GM23338 (cell line): Measurements from ENCODE around the gene RFFL. TPM values are rescaled to one million over a fixed set of nuclear protein-coding genes. Genes with fewer than 3 reads are reported as not detected.

Experiments used
- ATAC-seq: fragments of 200-7000 bp; cut with Tn5 transposase; 3 replicates; pipeline ENCODE4 v1.9.1; 2020
- DNase-seq: peaks from one replicate; pipeline ENCODE4 v3.0.0-alpha.2; 2015; ENCODE audit warnings: low spot score
- H2AFZ ChIP-seq: fragments of 200-600 bp; sonication (generic); 2 replicates; pipeline ENCODE4 v1.8.0; 2016; ENCODE audit warnings: antibody characterized with exemption, mild to moderate bottlenecking, moderate library complexity
- H3F3A ChIP-seq: fragments of 200-600 bp; sonication (generic); replicated peaks from 2 replicates; pipeline ENCODE4 v1.8.0; 2017; ENCODE audit warnings: antibody characterized with exemption, mixed run types, low read depth
- H3K27ac ChIP-seq: fragments of 200-600 bp; sonication (generic); 2 replicates; pipeline ENCODE4 v1.6.1; 2016; ENCODE audit warnings: low read depth
- H3K27me3 ChIP-seq: fragments of 200-600 bp; sonication (generic); 2 replicates; pipeline ENCODE4 v1.8.0; 2016; ENCODE audit warnings: mild to moderate bottlenecking, mixed run types, moderate library complexity; ENCODE audit not compliant: insufficient read depth
- H3K36me3 ChIP-seq: fragments of 200-600 bp; sonication (generic); 2 replicates; pipeline ENCODE4 v1.8.0; 2016; ENCODE audit warnings: mild to moderate bottlenecking; ENCODE audit not compliant: insufficient read depth
- H3K4me1 ChIP-seq: fragments of 200-600 bp; sonication (generic); 2 replicates; pipeline ENCODE4 v1.8.0; 2016; ENCODE audit warnings: mild to moderate bottlenecking, moderate library complexity; ENCODE audit not compliant: insufficient read depth
- H3K4me2 ChIP-seq: fragments of 200-600 bp; sonication (generic); 2 replicates; pipeline ENCODE4 v1.7.1; 2017; ENCODE audit warnings: mixed run types
- H3K4me3 ChIP-seq: fragments of 200-600 bp; sonication (generic); 2 replicates; pipeline ENCODE4 v1.6.1; 2016; ENCODE audit warnings: mixed run types
- H3K79me2 ChIP-seq: fragments of 200-600 bp; sonication (generic); replicated peaks from 2 replicates; pipeline ENCODE4 v1.8.0; 2017; ENCODE audit warnings: mild to moderate bottlenecking; ENCODE audit not compliant: insufficient read depth
- H3K9me2 ChIP-seq: fragments of 200-600 bp; sonication (generic); 2 replicates; pipeline ENCODE4 v1.8.0; 2017; ENCODE audit not compliant: insufficient read depth
- H4K20me1 ChIP-seq: fragments of 200-600 bp; sonication (generic); replicated peaks from 2 replicates; pipeline ENCODE4 v1.8.0; 2017; ENCODE audit warnings: mild to moderate bottlenecking; ENCODE audit not compliant: insufficient read depth
- H3K27ac Mint-ChIP-seq: 2 replicates; pipeline ENCODE4 v1.8.0; 2020; ENCODE audit warnings: inconsistent platforms, mild to moderate bottlenecking, moderate library complexity, mixed read lengths
- H3K27me3 Mint-ChIP-seq: 3 replicates; pipeline ENCODE4 v1.8.0; 2022; ENCODE audit warnings: low read depth, mild to moderate bottlenecking, moderate library complexity, mixed read lengths, inconsistent platforms; ENCODE audit not compliant: insufficient read depth, poor library complexity
- H3K36me3 Mint-ChIP-seq: 3 replicates; pipeline ENCODE4 v1.8.0; 2021; ENCODE audit warnings: low read depth, mild to moderate bottlenecking, inconsistent platforms, moderate library complexity, mixed read lengths
- H3K4me1 Mint-ChIP-seq: 3 replicates; pipeline ENCODE4 v1.8.0; 2020; ENCODE audit warnings: mild to moderate bottlenecking, inconsistent platforms, mixed read lengths
- H3K4me3 Mint-ChIP-seq: 3 replicates; pipeline ENCODE4 v1.8.0; 2021; ENCODE audit warnings: moderate library complexity, mild to moderate bottlenecking, inconsistent platforms, mixed read lengths
- H3K9me3 Mint-ChIP-seq: 3 replicates; pipeline ENCODE4 v1.8.0; 2020; ENCODE audit warnings: moderate library complexity, mild to moderate bottlenecking, inconsistent platforms, mixed read lengths
- CREB1 ChIP-seq: fragments of 250-450 bp; sonication (Bioruptor Pico); IDR thresholded peaks from 2 replicates; pipeline ENCODE4 v1.5.0; 2020; ENCODE audit warnings: low read depth, mild to moderate bottlenecking, moderate library complexity
- CTCF ChIP-seq, 2 experiments: fragments of 200-600 bp in 1 of 2; sonication (generic) in 1 of 2; conservative IDR thresholded peaks; 2 replicates each; pipeline versions ENCODE4 v1.5.1 to v1.6.1; 2016 to 2017; ENCODE audit warnings: antibody characterized with exemption in 2 of 2, low read depth in 2 of 2, mild to moderate bottlenecking in 2 of 2, moderate library complexity in 1 of 2
- EZH2 ChIP-seq: fragments of 200-600 bp; sonication (generic); IDR thresholded peaks from one replicate; pipeline ENCODE4 v1.8.0; 2017; ENCODE audit warnings: antibody characterized with exemption, mild to moderate bottlenecking, low read depth; ENCODE audit not compliant: unreplicated experiment
- EZH2phosphoT487 ChIP-seq: fragments of 200-600 bp; sonication (generic); IDR thresholded peaks from one replicate; pipeline ENCODE4 v1.8.1; 2018; ENCODE audit warnings: antibody characterized with exemption; ENCODE audit not compliant: unreplicated experiment
- JUNB ChIP-seq: IDR thresholded peaks from one replicate; pipeline ENCODE4 v1.6.1; 2016; ENCODE audit warnings: antibody characterized with exemption; ENCODE audit not compliant: unreplicated experiment
- REST ChIP-seq: IDR thresholded peaks from one replicate; pipeline ENCODE4 v1.6.1; 2018; ENCODE audit warnings: antibody characterized with exemption; ENCODE audit not compliant: unreplicated experiment
- STAT1 ChIP-seq: IDR thresholded peaks from one replicate; pipeline ENCODE4 v1.6.1; 2016; ENCODE audit warnings: antibody characterized with exemption; ENCODE audit not compliant: unreplicated experiment
- ZNF462 ChIP-seq: fragments of 250-450 bp; sonication (Bioruptor Pico); IDR thresholded peaks from 2 replicates; pipeline ENCODE4 v1.5.0; 2020; ENCODE audit warnings: mild to moderate bottlenecking, moderate library complexity
- polyA plus RNA-seq: library from polyadenylated mRNA; unstranded; fragments of >200 nt; fragmentation: Nextera tagmentation; extraction: Ambion mirVana; gene quantifications from 2 replicates; pipeline ENCODE4 v1.2.1, GENCODE V29; 2016
- total RNA-seq: library from RNA; depleted of rRNA; stranded (reverse); fragments of >200 nt; shearing (Covaris generic); gene quantifications from 2 replicates; pipeline ENCODE4 v1.2.3, GENCODE V29; 2014

Gene RFFL
- total and polyA plus RNA-seq, 2 experiments from 2014 or later: 4.1 to 22.2 TPM

GRCh38 chr17:35088356-35088880 lies 24.9 kb upstream of the RFFL start:
- H3K79me2 ChIP-seq: peaks cover 6% of the 10 kb centered on the region
- H3K27ac ChIP-seq: peak overlapping the region; percentile 76; the same call in 1 of the 2 replicates
- DNase-seq: peak; percentile 58
- Mint-ChIP-seq H3K27ac (peak overlapping the region; percentile 72; the same call in 1 of the 2 replicates), H3K36me3 (no peaks in the 10 kb centered on the region; the same call in 2 of the 3 replicates), H3K27me3 (peaks cover 10% of the 10 kb centered on the region), H3K9me3 (no peaks in the 10 kb centered on the region; the same call in 2 of the 3 replicates), H3K4me1 (peaks cover 44% of the 10 kb centered on the region), H3K4me3 (peak overlapping the region; percentile 88)
- H3K4me2 ChIP-seq: peak overlapping the region; percentile 97
- H3K4me3 ChIP-seq: peak overlapping the region; percentile 94
- no peaks in the 10 kb centered on the region for H4K20me1 ChIP-seq
- H3F3A ChIP-seq: peaks cover 10% of the 10 kb centered on the region; the same call in 1 of the 2 replicates
- 0 out of 4 replicates have a peak, but pooled peaks of 1 of the 2 experiments have one; percentile 15 for TF ChIP-seq CTCF (conservative IDR thresholded peaks at IDR 0.05; ENCODE audit: low read depth in 2 of 2)
- no peak for TF ChIP-seq CREB1
- ATAC-seq: peak; percentile 21
- no peaks in the 10 kb centered on the region for H3K9me2 ChIP-seq
- H3K36me3 ChIP-seq: no peaks in the 10 kb centered on the region
- peaks cover 8% of the 10 kb centered on the region; the same call in 1 of the 2 replicates for H3K27me3 ChIP-seq
- peaks cover 54% of the 10 kb centered on the region for H3K4me1 ChIP-seq
- H2AFZ ChIP-seq: peak overlapping the region; percentile 95

GRCh38 chr17:35087731-35088355 lies 24.3 kb upstream of the RFFL start:
- Histone ChIP-seq H3K4me1 (peaks cover 60% of the 10 kb centered on the region), H3K27ac (no peak overlapping the region), H3F3A (peaks cover 10% of the 10 kb centered on the region; the same call in 1 of the 2 replicates), H3K4me3 (peak overlapping the region; percentile 94), H3K36me3 (no peaks in the 10 kb centered on the region), H3K27me3 (peaks cover 8% of the 10 kb centered on the region; the same call in 1 of the 2 replicates), H3K9me2 (no peaks in the 10 kb centered on the region), H3K79me2 (peaks cover 10% of the 10 kb centered on the region), H3K4me2 (peak overlapping the region; percentile 97), H2AFZ (peak overlapping the region; percentile 95; the same call in 1 of the 2 replicates), H4K20me1 (no peaks in the 10 kb centered on the region)
- H3K27me3 Mint-ChIP-seq: peaks cover 10% of the 10 kb centered on the region
- H3K9me3 Mint-ChIP-seq: no peaks in the 10 kb centered on the region; the same call in 2 of the 3 replicates
- H3K4me3 Mint-ChIP-seq: peak overlapping the region; percentile 88
- ATAC-seq (no peak), DNase-seq (no peak)
- H3K27ac Mint-ChIP-seq: peak overlapping the region; percentile 72; the same call in 1 of the 2 replicates
- no peaks in the 10 kb centered on the region; the same call in 2 of the 3 replicates for H3K36me3 Mint-ChIP-seq
- H3K4me1 Mint-ChIP-seq: peaks cover 49% of the 10 kb centered on the region
- TF ChIP-seq ZNF462 (no peak), EZH2 (no peak), REST (no peak), STAT1 (no peak), CREB1 (no peak), JUNB (no peak), EZH2phosphoT487 (no peak)
